HepG2 (cell line): ENCODE data around the gene BIRC5. TPM values are rescaled to one million over a fixed set of nuclear protein-coding genes. Genes with fewer than 3 reads are reported as not detected.

ENCODE experiments used
- ARID4A ChIP-seq: sonication (generic); formaldehyde crosslinking; IDR thresholded peaks from 2 replicates; pipeline ENCODE4 v1.5.0; 2020; ENCODE audit warnings: mild to moderate bottlenecking, missing genetic modification reagents, borderline replicate concordance
- DNMT3B ChIP-seq: conservative IDR thresholded peaks from 2 replicates; pipeline ENCODE4 v1.6.1; 2016; ENCODE audit warnings: missing biosample characterization, control low read depth
- GFI1 ChIP-seq: sonication (generic); formaldehyde crosslinking; IDR thresholded peaks from 2 replicates; pipeline ENCODE4 v1.5.0; 2020; ENCODE audit warnings: missing genetic modification reagents, mild to moderate bottlenecking, borderline replicate concordance
- PBX3 ChIP-seq: sonication (generic); formaldehyde crosslinking; IDR thresholded peaks from 2 replicates; pipeline ENCODE4 v1.8.1; 2023; ENCODE audit warnings: missing genetic modification reagents, inconsistent platforms, borderline replicate concordance
- POGZ ChIP-seq: sonication (generic); formaldehyde crosslinking; IDR thresholded peaks from 2 replicates; pipeline ENCODE4 v1.4.0; 2020; ENCODE audit warnings: mild to moderate bottlenecking, missing genetic modification reagents
- RXRB ChIP-seq: IDR thresholded peaks from 2 replicates; pipeline ENCODE4 v1.6.1; 2016; ENCODE audit warnings: borderline replicate concordance, missing genetic modification reagents, missing compliant biosample characterization
- SPEN ChIP-seq: sonication (generic); formaldehyde crosslinking; IDR thresholded peaks from 2 replicates; pipeline ENCODE4 v1.5.1; 2020; ENCODE audit warnings: low read depth, mild to moderate bottlenecking, missing genetic modification reagents
- WIZ ChIP-seq: sonication (generic); formaldehyde crosslinking; IDR thresholded peaks from 2 replicates; pipeline ENCODE4 v1.5.1; 2020; ENCODE audit warnings: mild to moderate bottlenecking, missing genetic modification reagents
- ZNF232 ChIP-seq: sonication (generic); formaldehyde crosslinking; IDR thresholded peaks from 2 replicates; pipeline ENCODE4 v1.4.0; 2020; ENCODE audit warnings: missing genetic modification reagents, borderline replicate concordance
- ZNF251 ChIP-seq: sonication (generic); formaldehyde crosslinking; IDR thresholded peaks from 2 replicates; pipeline ENCODE4 v1.9.0; 2021; ENCODE audit warnings: mild to moderate bottlenecking, missing genetic modification reagents
- ZNF460 ChIP-seq: sonication (generic); formaldehyde crosslinking; IDR thresholded peaks from 2 replicates; pipeline ENCODE4 v1.5.1; 2020; ENCODE audit warnings: missing genetic modification reagents, mild to moderate bottlenecking, borderline replicate concordance
- ZNF576 ChIP-seq: sonication (generic); formaldehyde crosslinking; IDR thresholded peaks from 2 replicates; pipeline ENCODE4 v1.4.0; 2020; ENCODE audit warnings: mild to moderate bottlenecking, missing genetic modification reagents
- ZNF768 ChIP-seq: sonication (generic); formaldehyde crosslinking; IDR thresholded peaks from 2 replicates; pipeline ENCODE4 v1.4.0; 2020; ENCODE audit warnings: missing genetic modification reagents
- polyA plus RNA-seq, 8 experiments: library from polyadenylated mRNA; depleted of rRNA in 3 of 8; stranded (reverse) in 7 of 8; unstranded in 1 of 8; fragments of >200 nt; fragmentation: Illumina TruSeq in 4 of 8; extraction: Trizol in 4 of 8; gene quantifications; 2 replicates each; pipeline versions ENCODE4 v1.2.1 to v1.2.3, GENCODE V29; 2011 to 2016; ENCODE audit warnings: low read depth in 4 of 8, missing spikeins in 1 of 8, mixed read lengths in 1 of 8; ENCODE audit not compliant: insufficient read depth in 1 of 8
- total RNA-seq, 5 experiments: library from RNA; depleted of rRNA; stranded (reverse); fragments of >200 nt; fragmentation: Illumina TruSeq; extraction: Trizol; gene quantifications; 2 replicates each; pipeline ENCODE4 v1.2.3, GENCODE V29; 2016; ENCODE audit warnings: low read depth in 1 of 5
- TF ChIP-seq, protein P1 (sequence below): sonication (generic); formaldehyde crosslinking; IDR thresholded peaks from 2 replicates; pipeline ENCODE4 v1.5.1; 2020; ENCODE audit warnings: mild to moderate bottlenecking, missing genetic modification reagents, moderate library complexity
- TF ChIP-seq, protein P2 (sequence below): sonication (generic); formaldehyde crosslinking; IDR thresholded peaks from 2 replicates; pipeline ENCODE4 v1.5.0; 2020; ENCODE audit warnings: mild to moderate bottlenecking, missing genetic modification reagents

BIRC5 gene
- total and polyA plus RNA-seq, 2 of the 13 experiments (the other 11 are each of a cell fraction or from before 2014, with no cell fraction given), result 30.3 to 135 TPM

- TF ChIP-seq ZNF232 (CRISPR knock-in tag) (no peak), GFI1 (CRISPR knock-in tag) (0 out of 2 replicates have a peak, but pooled peaks have one; percentile 60), SPEN (CRISPR knock-in tag) (peak; percentile 71; the same call in 1 of the 2 replicates), ZNF460 (no peak), DNMT3B (CRISPR knock-in tag) (peak; percentile 34; the same call in 1 of the 2 replicates), RXRB (CRISPR knock-in tag) (peak; percentile 46), ZNF576 (CRISPR knock-in tag) (no peak), PBX3 (CRISPR knock-in tag) (no peak), ZNF251 (CRISPR knock-in tag) (0 out of 2 replicates have a peak, but pooled peaks have one; percentile 36), POGZ (CRISPR knock-in tag) (peak; percentile 49; the same call in 1 of the 2 replicates), ARID4A (CRISPR knock-in tag) (peak; percentile 59; the same call in 1 of the 2 replicates), WIZ (CRISPR knock-in tag) (peak; percentile 93; the same call in 1 of the 2 replicates), ZNF768 (no peak)
- TF ChIP-seq, protein P1, sequence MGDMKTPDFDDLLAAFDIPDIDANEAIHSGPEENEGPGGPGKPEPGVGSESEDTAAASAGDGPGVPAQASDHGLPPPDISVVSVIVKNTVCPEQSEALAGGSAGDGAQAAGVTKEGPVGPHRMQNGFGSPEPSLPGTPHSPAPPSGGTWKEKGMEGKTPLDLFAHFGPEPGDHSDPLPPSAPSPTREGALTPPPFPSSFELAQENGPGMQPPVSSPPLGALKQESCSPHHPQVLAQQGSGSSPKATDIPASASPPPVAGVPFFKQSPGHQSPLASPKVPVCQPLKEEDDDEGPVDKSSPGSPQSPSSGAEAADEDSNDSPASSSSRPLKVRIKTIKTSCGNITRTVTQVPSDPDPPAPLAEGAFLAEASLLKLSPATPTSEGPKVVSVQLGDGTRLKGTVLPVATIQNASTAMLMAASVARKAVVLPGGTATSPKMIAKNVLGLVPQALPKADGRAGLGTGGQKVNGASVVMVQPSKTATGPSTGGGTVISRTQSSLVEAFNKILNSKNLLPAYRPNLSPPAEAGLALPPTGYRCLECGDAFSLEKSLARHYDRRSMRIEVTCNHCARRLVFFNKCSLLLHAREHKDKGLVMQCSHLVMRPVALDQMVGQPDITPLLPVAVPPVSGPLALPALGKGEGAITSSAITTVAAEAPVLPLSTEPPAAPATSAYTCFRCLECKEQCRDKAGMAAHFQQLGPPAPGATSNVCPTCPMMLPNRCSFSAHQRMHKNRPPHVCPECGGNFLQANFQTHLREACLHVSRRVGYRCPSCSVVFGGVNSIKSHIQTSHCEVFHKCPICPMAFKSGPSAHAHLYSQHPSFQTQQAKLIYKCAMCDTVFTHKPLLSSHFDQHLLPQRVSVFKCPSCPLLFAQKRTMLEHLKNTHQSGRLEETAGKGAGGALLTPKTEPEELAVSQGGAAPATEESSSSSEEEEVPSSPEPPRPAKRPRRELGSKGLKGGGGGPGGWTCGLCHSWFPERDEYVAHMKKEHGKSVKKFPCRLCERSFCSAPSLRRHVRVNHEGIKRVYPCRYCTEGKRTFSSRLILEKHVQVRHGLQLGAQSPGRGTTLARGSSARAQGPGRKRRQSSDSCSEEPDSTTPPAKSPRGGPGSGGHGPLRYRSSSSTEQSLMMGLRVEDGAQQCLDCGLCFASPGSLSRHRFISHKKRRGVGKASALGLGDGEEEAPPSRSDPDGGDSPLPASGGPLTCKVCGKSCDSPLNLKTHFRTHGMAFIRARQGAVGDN, result peak; percentile 89
- TF ChIP-seq, protein P2, sequence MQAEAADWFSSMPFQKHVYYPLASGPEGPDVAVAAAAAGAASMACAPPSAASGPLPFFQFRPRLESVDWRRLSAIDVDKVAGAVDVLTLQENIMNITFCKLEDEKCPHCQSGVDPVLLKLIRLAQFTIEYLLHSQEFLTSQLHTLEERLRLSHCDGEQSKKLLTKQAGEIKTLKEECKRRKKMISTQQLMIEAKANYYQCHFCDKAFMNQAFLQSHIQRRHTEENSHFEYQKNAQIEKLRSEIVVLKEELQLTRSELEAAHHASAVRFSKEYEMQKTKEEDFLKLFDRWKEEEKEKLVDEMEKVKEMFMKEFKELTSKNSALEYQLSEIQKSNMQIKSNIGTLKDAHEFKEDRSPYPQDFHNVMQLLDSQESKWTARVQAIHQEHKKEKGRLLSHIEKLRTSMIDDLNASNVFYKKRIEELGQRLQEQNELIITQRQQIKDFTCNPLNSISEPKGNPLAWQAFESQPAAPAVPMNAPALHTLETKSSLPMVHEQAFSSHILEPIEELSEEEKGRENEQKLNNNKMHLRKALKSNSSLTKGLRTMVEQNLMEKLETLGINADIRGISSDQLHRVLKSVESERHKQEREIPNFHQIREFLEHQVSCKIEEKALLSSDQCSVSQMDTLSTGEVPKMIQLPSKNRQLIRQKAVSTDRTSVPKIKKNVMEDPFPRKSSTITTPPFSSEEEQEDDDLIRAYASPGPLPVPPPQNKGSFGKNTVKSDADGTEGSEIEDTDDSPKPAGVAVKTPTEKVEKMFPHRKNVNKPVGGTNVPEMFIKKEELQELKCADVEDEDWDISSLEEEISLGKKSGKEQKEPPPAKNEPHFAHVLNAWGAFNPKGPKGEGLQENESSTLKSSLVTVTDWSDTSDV (CRISPR knock-in tag), result 0 out of 2 replicates have a peak, but pooled peaks have one; percentile 43
Measured at GRCh38 chr17:78241277-78242023, 27.4 kb downstream of the BIRC5 start (continued).
